GM18861 (cell line): ENCODE measurements around the gene PCCA.
"Not testable (repeated sequence)": the region's sequence is repeated elsewhere in the genome, so short reads cannot be mapped to it uniquely, and the experiment has no call there.

Experiments used
- ATAC-seq: cut with Tn5 transposase; IDR thresholded peaks from one replicate; pipeline ENCODE4 v1.9.1; 2021; ENCODE audit not compliant: unreplicated experiment

The PCCA gene

DNA sequence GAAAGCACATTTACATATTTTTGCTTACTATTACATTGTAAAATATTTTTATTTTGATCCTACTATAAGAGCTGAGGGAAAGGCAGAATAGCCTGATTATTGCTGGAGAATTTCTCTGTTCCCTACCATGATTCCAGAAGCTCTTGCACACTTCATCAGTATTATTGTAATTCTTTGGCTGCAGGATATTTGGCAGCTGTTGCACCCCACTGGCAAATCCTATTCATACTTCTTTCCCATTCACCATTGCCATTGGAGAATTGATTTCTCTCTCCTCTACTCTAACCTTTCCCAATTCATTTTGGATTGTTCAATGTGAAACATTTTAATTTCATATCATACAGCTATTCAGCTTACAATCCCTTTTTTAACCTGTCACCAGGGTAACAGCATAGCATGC lies 261.7 kb downstream of the PCCA start:
- ATAC-seq: no peak

- no peak for ATAC-seq
Observed at GRCh38 chr13:100356426-100356825, 267.5 kb downstream of the PCCA start.

GRCh38 chr13:100356889-100357288 lies 268.0 kb downstream of the PCCA start:
- no peak for ATAC-seq

- ATAC-seq: no peak
Observed at GRCh38 chr13:100357764-100358163, 268.9 kb downstream of the PCCA start.

DNA sequence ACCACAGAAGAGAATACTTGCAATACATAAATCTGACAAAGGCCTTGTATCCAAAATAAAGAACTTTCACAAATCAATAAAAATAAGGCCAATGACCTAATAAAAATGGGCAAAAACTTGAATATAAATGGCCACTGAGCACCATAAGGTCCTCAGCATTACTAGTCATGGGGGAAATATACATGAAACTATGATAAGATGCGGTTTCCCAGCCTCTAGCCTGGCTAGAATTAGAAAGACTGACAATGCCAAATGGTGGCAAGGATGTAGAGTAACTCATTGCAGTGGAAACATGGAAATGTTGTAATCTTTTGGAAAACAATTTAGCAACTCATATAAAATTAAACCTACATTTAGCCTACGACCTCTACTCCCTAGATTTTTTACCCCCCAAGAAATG lies 272.6 kb downstream of the PCCA start:
- ATAC-seq: no peak

DNA sequence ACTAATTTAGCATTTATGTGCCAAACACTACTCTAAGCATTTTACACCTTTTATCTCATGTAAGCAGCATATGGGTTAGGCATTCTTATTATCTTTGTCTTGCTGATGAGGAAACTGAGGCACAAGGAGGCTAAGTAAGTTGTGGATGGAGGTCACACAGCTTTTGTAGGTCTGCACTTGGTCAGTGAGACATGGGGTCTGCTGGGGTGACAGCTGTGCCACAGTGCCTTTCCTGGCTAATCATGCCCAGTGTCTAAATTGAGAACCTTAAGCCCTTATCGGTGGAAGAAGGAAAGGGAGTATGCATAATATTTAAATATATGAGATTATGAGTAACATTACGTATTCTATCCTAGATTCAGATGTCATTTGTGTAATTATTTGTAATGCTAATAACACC lies 273.5 kb downstream of the PCCA start:
- no peak for ATAC-seq

DNA sequence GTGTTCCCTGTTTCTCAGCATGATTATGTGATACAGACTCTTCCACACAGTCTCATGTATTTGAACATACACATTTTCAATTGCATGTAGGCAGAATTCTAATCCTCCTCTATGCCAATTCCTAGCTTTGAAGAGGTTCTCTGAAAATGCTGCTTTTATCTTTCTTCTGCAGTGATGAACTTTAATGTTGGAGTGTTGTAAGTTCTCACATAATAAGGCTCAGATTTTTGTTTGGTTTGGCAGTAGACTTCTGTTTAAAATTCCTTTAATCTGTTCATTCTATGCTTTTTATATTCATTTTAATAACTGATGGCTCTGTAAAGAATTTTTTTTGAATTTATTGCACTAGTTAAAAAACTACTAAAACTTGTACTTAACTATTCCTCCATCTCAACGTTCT lies 273.9 kb downstream of the PCCA start:
- no peak for ATAC-seq

GRCh38 chr13:100363285-100363711 lies 274.4 kb downstream of the PCCA start:
- ATAC-seq: no peak

- ATAC-seq: no peak
Observed at GRCh38 chr13:100363874-100364273, 275.0 kb downstream of the PCCA start.

- ATAC-seq: no peak
Observed at GRCh38 chr13:100364591-100364990, 275.7 kb downstream of the PCCA start.

- no peak for ATAC-seq
Observed at GRCh38 chr13:100365680-100366079, 276.8 kb downstream of the PCCA start.

GRCh38 chr13:100378533-100378932 lies 289.6 kb downstream of the PCCA start:
- ATAC-seq: no peak

GRCh38 chr13:100381595-100382224 lies 292.8 kb downstream of the PCCA start:
- ATAC-seq: no peak

DNA sequence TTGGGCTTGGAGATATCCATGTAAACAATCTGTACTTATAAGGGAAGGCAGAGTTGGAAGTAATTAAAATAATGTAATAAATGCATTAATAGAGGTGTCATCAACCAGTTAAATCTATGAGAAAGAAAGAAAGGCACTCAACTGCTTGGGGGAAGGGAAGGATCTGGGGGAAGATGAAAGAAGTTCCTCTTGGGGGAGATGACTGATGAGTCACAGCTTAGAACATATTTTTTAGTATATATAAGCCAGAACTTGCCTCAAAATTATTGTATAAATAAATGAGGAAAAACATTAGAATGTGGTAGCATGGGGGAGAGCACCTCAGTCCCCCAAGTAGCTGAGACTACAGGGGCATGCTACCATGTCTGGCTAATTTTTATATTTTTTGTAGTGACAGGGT lies 293.9 kb downstream of the PCCA start:
- no peak for ATAC-seq

GRCh38 chr13:100387416-100387815 lies 298.5 kb downstream of the PCCA start:
- ATAC-seq: no peak

- not testable (repeated sequence) for ATAC-seq
Observed at GRCh38 chr13:100388150-100388549, 299.3 kb downstream of the PCCA start.

DNA sequence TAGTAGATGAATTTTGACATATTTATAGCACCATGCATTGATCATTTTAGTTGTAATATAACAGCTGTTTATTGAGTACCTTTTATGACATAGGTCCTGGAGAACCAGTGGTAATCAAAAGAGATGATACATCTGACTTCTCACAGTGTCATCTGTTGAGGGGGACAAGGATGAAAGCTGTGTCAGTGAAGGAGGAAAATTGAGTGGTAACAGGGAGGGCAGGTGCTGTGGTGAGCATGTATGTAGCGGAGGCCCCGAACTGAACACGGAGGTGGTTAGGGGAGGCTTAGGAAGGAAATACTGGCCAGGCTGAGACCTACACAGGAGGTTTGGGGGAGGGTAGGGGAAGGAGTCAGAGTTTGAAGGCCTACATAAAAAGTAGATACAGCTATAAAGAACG lies 300.0 kb downstream of the PCCA start:
- no peak for ATAC-seq

GRCh38 chr13:100389617-100390016 lies 300.7 kb downstream of the PCCA start:
- ATAC-seq: no peak

GRCh38 chr13:100392709-100393630 lies 304.1 kb downstream of the PCCA start:
- peak; percentile 39 for ATAC-seq

GRCh38 chr13:100394005-100394695 lies 305.3 kb downstream of the PCCA start:
- ATAC-seq: peak; percentile 86

GRCh38 chr13:100395698-100396373 lies 306.9 kb downstream of the PCCA start:
- no peak for ATAC-seq
